ENCODE data around the gene AEN. TPM values are rescaled to one million over a fixed set of nuclear protein-coding genes. Genes with fewer than 3 reads are reported as not detected.

AEN gene
- total and polyA plus RNA-seq, 2 of the 8 experiments (the other 6 are each of a cell fraction or from before 2014, with no cell fraction given): 112 to 122 TPM

DNA sequence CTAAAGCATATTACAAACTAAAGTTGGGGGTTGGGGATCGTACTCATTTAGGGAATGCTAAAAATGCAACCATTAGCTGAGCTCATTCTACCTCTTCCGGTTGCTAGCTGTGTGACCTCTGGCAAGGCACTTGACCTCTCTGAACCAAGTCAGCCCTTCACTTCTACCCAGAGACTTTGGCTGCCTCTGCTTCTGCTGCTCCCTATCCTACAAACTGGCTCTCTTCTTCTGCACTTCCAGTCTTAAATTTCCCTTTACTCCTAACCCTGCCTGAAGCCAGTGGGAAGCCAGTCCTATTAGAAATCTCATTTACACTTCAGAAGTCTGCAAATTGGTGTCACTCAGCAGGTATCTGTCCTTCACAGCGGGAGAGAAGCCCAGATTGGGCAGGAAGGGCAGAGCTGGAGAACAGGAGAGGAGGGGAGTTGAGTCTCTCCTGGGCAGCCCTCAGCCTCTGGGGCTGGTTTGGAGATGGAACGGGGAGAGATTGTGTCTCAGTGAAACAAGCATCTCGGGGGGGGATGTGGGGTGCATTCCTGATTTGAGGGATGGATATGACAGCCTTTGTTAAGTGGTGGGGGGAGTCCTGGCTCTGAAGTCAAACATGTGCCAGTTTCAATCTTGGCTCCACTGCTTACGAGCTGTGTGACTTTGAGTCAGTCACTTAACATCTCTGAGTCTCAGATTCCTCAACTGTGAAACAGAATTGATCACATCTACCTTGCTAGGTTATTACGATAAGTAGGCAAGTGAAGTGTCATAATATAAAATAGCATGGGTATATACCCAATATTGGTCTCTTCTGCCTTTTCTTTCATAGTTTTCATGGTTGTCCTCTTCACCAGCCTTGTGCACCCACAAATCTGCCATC is 7.8 kb upstream of the AEN start (continued):
- TF ChIP-seq TEAD4 (IDR thresholded peaks at IDR 0.05; ENCODE audit: low read depth, low read length) (peak; percentile 88), POU5F1 (IDR thresholded peaks at IDR 0.05; ENCODE audit: low read depth, low read length) (peak; percentile 50; the same call in 1 of the 2 replicates), CHD2 (IDR thresholded peaks at IDR 0.05; ENCODE audit: low read length) (no peak), NANOG (IDR thresholded peaks at IDR 0.05; ENCODE audit: insufficient read depth, low read depth, low read length, poor library complexity, severe bottlenecking) (peak; percentile 94), HDAC6 (IDR thresholded peaks at IDR 0.05; ENCODE audit: low read depth, low read length) (no peak), JUN (IDR thresholded peaks at IDR 0.05; ENCODE audit: low read depth, low read length) (0 out of 2 replicates have a peak, but pooled peaks have one; percentile 10), TBP (IDR thresholded peaks at IDR 0.05; ENCODE audit: low read depth, low read length) (0 out of 2 replicates have a peak, but pooled peaks have one; percentile 45), TAF7 (optimal IDR thresholded peaks at IDR 0.05; ENCODE audit: borderline replicate concordance, low read depth, low read length) (no peak), TCF12 (IDR thresholded peaks at IDR 0.05; ENCODE audit: low read depth, low read length) (0 out of 2 replicates have a peak, but pooled peaks have one; percentile 62), RXRA (IDR thresholded peaks at IDR 0.05; ENCODE audit: insufficient read depth, low read depth, low read length) (0 out of 2 replicates have a peak, but pooled peaks have one; percentile 47), CTBP2 (IDR thresholded peaks at IDR 0.05; ENCODE audit: borderline replicate concordance, insufficient read depth, insufficient read length, low read length) (peak; percentile 85), KDM1A (IDR thresholded peaks at IDR 0.05; ENCODE audit: borderline replicate concordance, low read length) (peak; percentile 98; the same call in 1 of the 2 replicates), POLR2A (IDR thresholded peaks at IDR 0.05; ENCODE audit: control extremely low read depth in 1 of 2, low read depth in 2 of 2, low read length in 2 of 2) (peak in 1 of 2 experiments; percentile 46; a peak in 1 of 3 replicates), SIX5 (IDR thresholded peaks at IDR 0.05; ENCODE audit: low read depth, low read length) (no peak), HDAC2 (IDR thresholded peaks at IDR 0.05; ENCODE audit: borderline replicate concordance in 1 of 2, low read depth in 2 of 2, low read length in 2 of 2) (peak; percentile 81 to 85; a peak in 3 of 4 replicates), RAD21 (IDR thresholded peaks at IDR 0.05 in 1 of 2, conservative IDR thresholded peaks at IDR 0.05 in 1 of 2; ENCODE audit: low read depth in 2 of 2, low read length in 2 of 2) (peak; percentile 1 to 7; a peak in 1 of 4 replicates), CBX8 (IDR thresholded peaks at IDR 0.05; ENCODE audit: borderline replicate concordance, low read depth, low read length) (no peak), GTF2F1 (IDR thresholded peaks at IDR 0.05; ENCODE audit: borderline replicate concordance, low read depth, low read length) (no peak), KDM5A (IDR thresholded peaks at IDR 0.05; ENCODE audit: low read length) (no peak)
- TF ChIP-seq, protein P1, sequence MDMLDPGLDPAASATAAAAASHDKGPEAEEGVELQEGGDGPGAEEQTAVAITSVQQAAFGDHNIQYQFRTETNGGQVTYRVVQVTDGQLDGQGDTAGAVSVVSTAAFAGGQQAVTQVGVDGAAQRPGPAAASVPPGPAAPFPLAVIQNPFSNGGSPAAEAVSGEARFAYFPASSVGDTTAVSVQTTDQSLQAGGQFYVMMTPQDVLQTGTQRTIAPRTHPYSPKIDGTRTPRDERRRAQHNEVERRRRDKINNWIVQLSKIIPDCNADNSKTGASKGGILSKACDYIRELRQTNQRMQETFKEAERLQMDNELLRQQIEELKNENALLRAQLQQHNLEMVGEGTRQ (IDR thresholded peaks at IDR 0.05; ENCODE audit: low read length): no peak
- TF ChIP-seq, protein P2, sequence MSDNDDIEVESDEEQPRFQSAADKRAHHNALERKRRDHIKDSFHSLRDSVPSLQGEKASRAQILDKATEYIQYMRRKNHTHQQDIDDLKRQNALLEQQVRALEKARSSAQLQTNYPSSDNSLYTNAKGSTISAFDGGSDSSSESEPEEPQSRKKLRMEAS (IDR thresholded peaks at IDR 0.05): 0 out of 2 replicates have a peak, but pooled peaks have one; percentile 12
